ENCODE results near the gene GNPTAB. TPM values are rescaled to one million over a fixed set of nuclear protein-coding genes. Genes with fewer than 3 reads are reported as not detected.
A peak's percentile ranks its signal among the peaks of the same experiment; 100 is the strongest.

Gene GNPTAB
- total and polyA plus RNA-seq, 2 of the 13 experiments (the other 11 are each of a cell fraction or from before 2014, with no cell fraction given), result 13.6 to 19.4 TPM

GRCh38 chr12:101713059-101713682 lies 117.6 kb downstream of the GNPTAB start (continued):
- no peak for TF ChIP-seq NFE2L1 (CRISPR knock-in tag; IDR thresholded peaks at IDR 0.05; ENCODE audit: borderline replicate concordance)
- no peak for TF ChIP-seq GATAD1 (CRISPR knock-in tag; IDR thresholded peaks at IDR 0.05)
- TF ChIP-seq ZEB1 (IDR thresholded peaks at IDR 0.05; ENCODE audit: insufficient replicate concordance, low read depth), result no peak
- TF ChIP-seq ZZZ3 (CRISPR knock-in tag; IDR thresholded peaks at IDR 0.05; ENCODE audit: borderline replicate concordance), result no peak
- peak; percentile 86; the same call in 1 of the 2 replicates for TF ChIP-seq MIER3 (CRISPR knock-in tag; IDR thresholded peaks at IDR 0.05; ENCODE audit: borderline replicate concordance)
- peak; percentile 93 for TF ChIP-seq FOXP4 (CRISPR knock-in tag; IDR thresholded peaks at IDR 0.05)
- no peak for TF ChIP-seq ZKSCAN5 (CRISPR knock-in tag; IDR thresholded peaks at IDR 0.05)
- TF ChIP-seq ZNF792 (CRISPR knock-in tag; IDR thresholded peaks at IDR 0.05), result 0 out of 2 replicates have a peak, but pooled peaks have one; percentile 31
- no peak for TF ChIP-seq AKAP8 (CRISPR knock-in tag; IDR thresholded peaks at IDR 0.05)
- TF ChIP-seq ZNF296 (CRISPR knock-in tag; conservative IDR thresholded peaks at IDR 0.05), result no peak
- TF ChIP-seq HMG20A (CRISPR knock-in tag; IDR thresholded peaks at IDR 0.05; ENCODE audit: borderline replicate concordance), result peak; percentile 88; the same call in 1 of the 2 replicates
- TF ChIP-seq ATAD3A (CRISPR knock-in tag; IDR thresholded peaks at IDR 0.05), result no peak
- TF ChIP-seq ZBTB37 (CRISPR knock-in tag; IDR thresholded peaks at IDR 0.05), result no peak
- TF ChIP-seq HDAC2 (CRISPR knock-in tag; IDR thresholded peaks at IDR 0.05), result peak; percentile 96
- TF ChIP-seq ARNTL (CRISPR knock-in tag; IDR thresholded peaks at IDR 0.05), result peak; percentile 47; the same call in 1 of the 2 replicates
- TF ChIP-seq GZF1 (CRISPR knock-in tag; IDR thresholded peaks at IDR 0.05), result no peak
- no peak for TF ChIP-seq ZNF3 (CRISPR knock-in tag; IDR thresholded peaks at IDR 0.05)
- TF ChIP-seq ZFP36L1 (CRISPR knock-in tag; IDR thresholded peaks at IDR 0.05), result no peak; the same call in 1 of the 2 replicates
- TF ChIP-seq CREB1 (IDR thresholded peaks at IDR 0.05), result no peak
- no peak for TF ChIP-seq CREB1 (CRISPR knock-in tag; IDR thresholded peaks at IDR 0.05)
- no peak for TF ChIP-seq ZFP41 (CRISPR knock-in tag; IDR thresholded peaks at IDR 0.05; ENCODE audit: borderline replicate concordance)
- no peak for TF ChIP-seq ZC3H4 (CRISPR knock-in tag; IDR thresholded peaks at IDR 0.05; ENCODE audit: borderline replicate concordance)
- TF ChIP-seq ATM (IDR thresholded peaks at IDR 0.05; ENCODE audit: borderline replicate concordance), result no peak
- no peak for TF ChIP-seq ZNF564 (CRISPR knock-in tag; IDR thresholded peaks at IDR 0.05)
- no peak for TF ChIP-seq ZNF414 (CRISPR knock-in tag; IDR thresholded peaks at IDR 0.05)
- no peak for TF ChIP-seq ZBTB14 (CRISPR knock-in tag; IDR thresholded peaks at IDR 0.05)
